SK-N-SH (cell line): Measurements from ENCODE around the gene EXOC1. TPM values are rescaled to one million over a fixed set of nuclear protein-coding genes. Genes with fewer than 3 reads are reported as not detected.
"Not testable (repeated sequence)": the region's sequence is repeated elsewhere in the genome, so short reads cannot be mapped to it uniquely, and the experiment has no call there.

Experiments
- CTCF ChIA-PET: fragments of 300-600, 350-600 bp; formaldehyde crosslinking; extraction: SDS; loops from one replicate; lab custom pipeline; 2021; lab: Yijun Ruan, JAX
- POLR2A ChIA-PET: fragments of 350-600 bp; sonication (Branson Sonifier 250); formaldehyde crosslinking; extraction: SDS; loops from one replicate; lab custom pipeline; 2020; ENCODE audit warnings: antibody characterized with exemption, inconsistent platforms; lab: Yijun Ruan, JAX
- DNase-seq: peaks from one replicate; pipeline ENCODE4 v3.0.0; 2012
- H2AFZ ChIP-seq: fragments of 200-600 bp; sonication (generic); 2 replicates; pipeline ENCODE4 v1.8.1; 2016; ENCODE audit warnings: antibody characterized with exemption, mild to moderate bottlenecking, low read depth
- H3F3A ChIP-seq: fragments of 200-600 bp; sonication (generic); replicated peaks from 2 replicates; pipeline ENCODE3; 2016; ENCODE audit warnings: antibody characterized with exemption, mild to moderate bottlenecking; ENCODE audit not compliant: insufficient read depth
- H3K27ac ChIP-seq, 2 experiments: fragments of 200-500 bp in 1 of 2; fragments of 200-600 bp in 1 of 2; sonication (Bioruptor generic) in 1 of 2; sonication (generic), shearing (Covaris generic) in 1 of 2; 2 replicates each; pipeline versions ENCODE4 v1.5.1 to v1.6.1; 2014 to 2016; ENCODE audit warnings: low read depth in 2 of 2, inconsistent platforms in 1 of 2, low read length in 1 of 2, mild to moderate bottlenecking in 1 of 2, mixed read lengths in 1 of 2
- H3K27me3 ChIP-seq: fragments of 200-600 bp; sonication (generic), shearing (Covaris generic); 2 replicates; pipeline ENCODE4 v1.6.1; 2016; ENCODE audit warnings: mixed run types; ENCODE audit not compliant: insufficient read depth
- H3K36me3 ChIP-seq, 2 experiments: fragments of 200-500 bp in 1 of 2; fragments of 200-600 bp in 1 of 2; sonication (Bioruptor generic) in 1 of 2; sonication (generic) in 1 of 2; replicated peaks in 1 of 2; 2 replicates each; pipeline versions ENCODE3 to v1.5.1; 2014 to 2016; ENCODE audit warnings: low read length in 1 of 2, mild to moderate bottlenecking in 1 of 2; ENCODE audit not compliant: insufficient read depth in 2 of 2, control insufficient read depth in 1 of 2
- H3K4me1 ChIP-seq, 2 experiments: fragments of 200-500 bp in 1 of 2; fragments of 200-600 bp in 1 of 2; sonication (Bioruptor generic) in 1 of 2; sonication (generic), shearing (Covaris generic) in 1 of 2; 2 replicates each; pipeline versions ENCODE4 v1.5.1 to v1.6.1; 2014 to 2016; ENCODE audit warnings: low read depth in 1 of 2, low read length in 1 of 2, mixed run types in 1 of 2; ENCODE audit not compliant: insufficient read depth in 2 of 2, control insufficient read depth in 1 of 2
- H3K4me2 ChIP-seq: fragments of 200-600 bp; sonication (generic), shearing (Covaris generic); 2 replicates; pipeline ENCODE4 v1.6.1; 2017; ENCODE audit warnings: mixed run types
- H3K4me3 ChIP-seq, 2 experiments: fragments of 200-500 bp in 1 of 2; fragments of 200-600 bp in 1 of 2; sonication (Bioruptor generic) in 1 of 2; sonication (generic), shearing (Covaris generic) in 1 of 2; 2 replicates each; pipeline versions ENCODE4 v1.5.1 to v1.8.1; 2014 to 2016; ENCODE audit warnings: low read depth in 2 of 2, inconsistent platforms in 1 of 2, low read length in 1 of 2, mild to moderate bottlenecking in 1 of 2, mixed read lengths in 1 of 2, moderate library complexity in 1 of 2
- H3K79me2 ChIP-seq: fragments of 200-600 bp; sonication (generic); 2 replicates; pipeline ENCODE4 v1.8.1; 2017; ENCODE audit warnings: mild to moderate bottlenecking; ENCODE audit not compliant: insufficient read depth
- H3K9ac ChIP-seq: fragments of 200-600 bp; sonication (generic); 2 replicates; pipeline ENCODE4 v1.6.1; 2017; ENCODE audit warnings: mixed run types
- H3K9me2 ChIP-seq: fragments of 200-600 bp; sonication (generic); 2 replicates; pipeline ENCODE4 v1.6.1; 2017; ENCODE audit warnings: mixed run types
- H3K9me3 ChIP-seq: fragments of 200-600 bp; sonication (generic); 2 replicates; pipeline ENCODE4 v1.6.1; 2017; ENCODE audit warnings: mixed run types, mild to moderate bottlenecking, moderate library complexity
- H4K20me1 ChIP-seq: fragments of 200-600 bp; sonication (generic); 2 replicates; pipeline ENCODE4 v1.6.1; 2017; ENCODE audit warnings: mild to moderate bottlenecking, mixed run types; ENCODE audit not compliant: insufficient read depth
- ELF1 ChIP-seq: IDR thresholded peaks from 2 replicates; pipeline ENCODE4 v1.4.0; 2012
- FOSL2 ChIP-seq: IDR thresholded peaks from 2 replicates; pipeline ENCODE4 v1.4.0; 2012; ENCODE audit warnings: low read depth, mild to moderate bottlenecking, moderate library complexity, borderline replicate concordance
- FOXJ3 ChIP-seq: sonication (generic); formaldehyde crosslinking; IDR thresholded peaks from 2 replicates; pipeline ENCODE4 v1.5.1; 2020; ENCODE audit warnings: mild to moderate bottlenecking, missing genetic modification reagents
- FOXM1 ChIP-seq: IDR thresholded peaks from 2 replicates; pipeline ENCODE4 v1.4.0; 2012; ENCODE audit warnings: low read depth, mild to moderate bottlenecking
- GABPA ChIP-seq: IDR thresholded peaks from 2 replicates; pipeline ENCODE4 v1.4.0; 2012; ENCODE audit warnings: low read depth, mild to moderate bottlenecking
- GATA2 ChIP-seq: sonication (generic); formaldehyde crosslinking; IDR thresholded peaks from 2 replicates; pipeline ENCODE4 v1.5.0; 2020; ENCODE audit warnings: mild to moderate bottlenecking, missing genetic modification reagents
- RCOR1 ChIP-seq: fragments of 150-350 bp; IDR thresholded peaks from 2 replicates; pipeline ENCODE4 v1.6.1; 2017; ENCODE audit warnings: antibody characterized with exemption, low read length
- SIN3A ChIP-seq: IDR thresholded peaks from 2 replicates; pipeline ENCODE4 v1.6.1; 2012; ENCODE audit warnings: low read depth, mild to moderate bottlenecking, low read length, moderate library complexity, borderline replicate concordance
- SMC3 ChIP-seq: IDR thresholded peaks from 2 replicates; pipeline ENCODE4 v1.6.1; 2012; ENCODE audit warnings: low read depth, low read length, improper control_type of control experiment
- WGBS: methylation state at CpG from one replicate; pipeline ENCODE4 v1.1.6; 2017; ENCODE audit warnings: low lambda C conversion rate; 5-methylcytosine and 5-hydroxymethylcytosine counted together
- polyA plus RNA-seq, 3 experiments: library from polyadenylated mRNA; depleted of rRNA; stranded (reverse); fragments of >200 nt; gene quantifications; 2 replicates each; pipeline ENCODE4 v1.2.3, GENCODE V29; 2012
- TF ChIP-seq, protein P1 (sequence below): fragments of 150-350 bp; IDR thresholded peaks from 2 replicates; pipeline ENCODE4 v1.6.1; 2017; ENCODE audit warnings: antibody characterized with exemption, low read length, low read depth, borderline replicate concordance
- TF ChIP-seq, protein P2 (sequence below): IDR thresholded peaks from 2 replicates; pipeline ENCODE4 v1.4.0; 2012; ENCODE audit warnings: low read depth, borderline replicate concordance
- TF ChIP-seq, protein P3 (sequence below): IDR thresholded peaks from 2 replicates; pipeline ENCODE4; 2012

The EXOC1 gene
- polyA plus RNA-seq, 1 of the 3 experiments (the other 2 are of a cell fraction): 13.5 TPM

DNA sequence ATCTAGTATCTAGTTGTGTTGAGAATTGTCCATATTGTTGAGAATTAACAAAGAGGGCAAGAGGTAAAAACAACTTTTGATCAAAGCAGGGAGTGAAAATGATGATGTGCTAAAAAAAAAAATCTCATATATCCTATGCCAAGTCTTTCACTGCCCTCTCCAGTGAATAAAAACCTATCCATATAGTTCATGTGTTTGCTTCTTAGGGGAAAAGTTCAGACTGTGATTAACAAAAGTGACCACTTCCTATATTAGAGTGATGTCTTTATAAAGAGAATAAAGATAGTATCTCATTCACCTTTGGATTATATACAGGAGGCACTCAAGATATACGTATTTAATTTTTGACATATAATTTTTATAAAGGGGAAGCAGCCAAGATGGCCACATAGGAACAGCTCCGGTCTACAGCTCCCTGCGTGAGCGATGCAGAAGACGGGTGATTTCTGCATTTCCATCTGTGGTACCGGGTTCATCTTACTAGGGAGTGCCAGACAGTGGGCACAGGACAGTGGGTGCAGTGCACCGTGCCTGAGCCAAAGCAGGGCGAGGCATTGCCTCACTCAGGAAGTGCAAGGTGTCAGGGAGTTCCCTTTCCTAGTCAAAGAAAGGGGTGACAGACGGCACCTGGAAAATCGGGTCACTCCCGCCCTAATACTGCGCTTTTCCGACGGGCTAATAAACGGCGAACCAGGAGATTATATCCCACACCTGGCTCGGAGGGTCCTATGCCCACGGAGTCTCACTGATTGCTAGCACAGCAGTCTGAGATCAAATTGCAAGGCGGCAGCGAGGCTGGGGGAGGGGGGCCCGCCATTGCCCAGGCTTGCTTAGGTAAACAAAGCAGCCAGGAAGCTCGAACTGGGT, 11.8 kb upstream of the EXOC1 start:
- DNase-seq, H3K4me3 ChIP-seq, H3K4me2 ChIP-seq, H4K20me1 ChIP-seq, H3K9ac ChIP-seq, H2AFZ ChIP-seq, H3K36me3 ChIP-seq, H3K9me3 ChIP-seq, H3F3A ChIP-seq, CTCF ChIA-PET, POLR2A ChIA-PET, H3K9me2 ChIP-seq, H3K79me2 ChIP-seq, H3K27me3 ChIP-seq, H3K27ac ChIP-seq, H3K4me1 ChIP-seq: not testable (repeated sequence)
- whole genome bisulfite sequencing: 76% methylated on average over 18 of the region's 22 CpGs

DNA sequence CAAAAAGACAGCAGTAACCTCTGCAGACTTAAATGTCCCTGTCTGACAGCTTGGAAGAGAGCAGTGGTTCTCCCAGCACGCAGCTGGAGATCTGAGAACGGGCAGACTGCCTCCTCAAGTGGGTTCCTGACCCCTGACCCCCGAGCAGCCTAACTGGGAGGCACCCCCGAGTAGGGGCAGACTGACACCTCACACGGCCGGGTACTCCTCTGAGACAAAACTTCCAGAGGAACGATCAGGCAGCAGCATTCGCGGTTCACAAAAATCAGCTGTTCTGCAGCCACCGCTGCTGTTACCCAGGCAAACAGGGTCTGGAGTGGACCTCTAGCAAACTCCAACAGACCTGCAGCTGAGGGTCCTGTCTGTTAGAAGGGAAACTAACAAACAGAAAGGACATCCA, 11.1 kb upstream of the EXOC1 start:
- H3K36me3 ChIP-seq, H3K4me2 ChIP-seq, H3K4me3 ChIP-seq, H3F3A ChIP-seq, H2AFZ ChIP-seq, POLR2A ChIA-PET, H3K27me3 ChIP-seq, H3K79me2 ChIP-seq, H4K20me1 ChIP-seq, CTCF ChIA-PET, DNase-seq, H3K27ac ChIP-seq, H3K4me1 ChIP-seq, H3K9ac ChIP-seq, H3K9me3 ChIP-seq, H3K9me2 ChIP-seq: not testable (repeated sequence)
- WGBS: 18% methylated on average over 3 of the region's 10 CpGs

DNA sequence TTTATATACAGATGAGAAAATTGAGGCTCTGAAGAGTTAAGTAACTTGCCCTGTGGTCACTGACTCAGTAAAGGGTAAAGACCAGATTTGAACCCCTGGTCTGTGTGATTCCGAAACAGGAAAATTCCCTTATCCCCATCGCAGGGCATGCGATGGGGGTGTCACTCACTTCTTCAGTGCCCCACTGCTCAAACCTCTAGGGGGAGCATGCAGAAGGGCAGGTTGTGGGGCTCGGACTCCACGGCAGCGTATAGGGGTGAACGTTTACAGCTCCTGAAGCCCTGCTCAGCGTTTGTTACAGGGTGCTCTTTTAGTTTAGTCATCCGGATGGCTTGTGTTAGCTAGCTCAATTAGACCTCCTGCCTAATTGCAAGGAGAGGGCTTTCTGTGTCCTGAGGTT, 3.7 kb upstream of the EXOC1 start:
- TF ChIP-seq SIN3A: no peak
- TF ChIP-seq, all 33 proteins: peak for 0
- CTCF ChIA-PET: no interaction called here
- H3K27ac ChIP-seq: no peak overlapping the region
- no peaks in the 10 kb centered on the region for H3K9me2 ChIP-seq
- H3K4me3 ChIP-seq: no peak overlapping the region
- no peaks in the 10 kb centered on the region for H3K36me3 ChIP-seq
- H3K4me1 ChIP-seq: peaks cover 0 to 5% of the 10 kb centered on the region in 2 experiments; a peak in 2 of 4 replicates
- H4K20me1 ChIP-seq: no peaks in the 10 kb centered on the region
- no peak overlapping the region for H2AFZ ChIP-seq
- H3K9ac ChIP-seq: no peak overlapping the region
- H3F3A ChIP-seq: no peaks in the 10 kb centered on the region
- DNase-seq: no peak
- H3K27me3 ChIP-seq: no peaks in the 10 kb centered on the region
- no peaks in the 10 kb centered on the region for H3K9me3 ChIP-seq
- WGBS: 73% methylated on average over 8 of the region's 9 CpGs
- H3K79me2 ChIP-seq: peaks cover 12% of the 10 kb centered on the region
- no peak overlapping the region for H3K4me2 ChIP-seq
- POLR2A ChIA-PET: no interaction called here

DNA sequence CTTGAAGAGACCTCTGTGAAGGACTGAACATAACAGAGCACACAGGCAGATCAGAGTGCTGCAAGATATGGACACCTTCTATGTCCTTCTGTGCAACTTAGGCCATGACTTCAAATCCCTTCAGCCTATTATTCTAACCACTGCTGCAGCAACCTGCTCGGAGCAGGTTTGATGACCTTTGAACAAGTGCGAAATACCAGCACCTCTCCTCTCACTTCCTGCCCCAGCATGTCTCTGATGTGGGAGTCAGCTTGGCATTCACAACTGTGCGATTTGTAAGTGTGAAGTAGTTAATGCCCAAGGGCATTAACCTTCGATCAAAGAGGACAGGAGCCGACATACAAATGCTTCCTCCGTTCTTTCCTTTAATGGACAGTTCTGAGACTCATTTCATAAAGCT, 1.6 kb upstream of the EXOC1 start:
- no peak overlapping the region for H3K27ac ChIP-seq
- H3K79me2 ChIP-seq: peaks cover 32% of the 10 kb centered on the region
- peaks cover 0 to 7% of the 10 kb centered on the region in 2 experiments; a peak in 2 of 4 replicates for H3K4me1 ChIP-seq
- no peak overlapping the region for H3K4me2 ChIP-seq
- WGBS: 71% methylated on average over 6 of the region's 6 CpGs
- H3K36me3 ChIP-seq: peaks cover 0 to 3% of the 10 kb centered on the region in 2 experiments
- H2AFZ ChIP-seq: no peak overlapping the region
- CTCF ChIA-PET: interaction anchor here (1.8 kb wide), 1 partner anchor 14 kb away, joined by 4 read pairs; no protein-coding TSS in a partner anchor
- H3K4me3 ChIP-seq: no peak overlapping the region
- H3K9me2 ChIP-seq: no peaks in the 10 kb centered on the region
- no peaks in the 10 kb centered on the region for H3F3A ChIP-seq
- no peaks in the 10 kb centered on the region for H4K20me1 ChIP-seq
- no peaks in the 10 kb centered on the region for H3K27me3 ChIP-seq
- no peak overlapping the region for H3K9ac ChIP-seq
- POLR2A ChIA-PET: no interaction called here
- no peak for DNase-seq
- H3K9me3 ChIP-seq: no peaks in the 10 kb centered on the region
- TF ChIP-seq, protein P1, sequence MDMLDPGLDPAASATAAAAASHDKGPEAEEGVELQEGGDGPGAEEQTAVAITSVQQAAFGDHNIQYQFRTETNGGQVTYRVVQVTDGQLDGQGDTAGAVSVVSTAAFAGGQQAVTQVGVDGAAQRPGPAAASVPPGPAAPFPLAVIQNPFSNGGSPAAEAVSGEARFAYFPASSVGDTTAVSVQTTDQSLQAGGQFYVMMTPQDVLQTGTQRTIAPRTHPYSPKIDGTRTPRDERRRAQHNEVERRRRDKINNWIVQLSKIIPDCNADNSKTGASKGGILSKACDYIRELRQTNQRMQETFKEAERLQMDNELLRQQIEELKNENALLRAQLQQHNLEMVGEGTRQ: no peak
- TF ChIP-seq FOXJ3 (no peak), RCOR1 (no peak), SMC3 (no peak), FOSL2 (no peak), GABPA (no peak), ELF1 (no peak), FOXM1 (no peak), GATA2 (CRISPR knock-in tag) (no peak)
- TF ChIP-seq, protein P2, sequence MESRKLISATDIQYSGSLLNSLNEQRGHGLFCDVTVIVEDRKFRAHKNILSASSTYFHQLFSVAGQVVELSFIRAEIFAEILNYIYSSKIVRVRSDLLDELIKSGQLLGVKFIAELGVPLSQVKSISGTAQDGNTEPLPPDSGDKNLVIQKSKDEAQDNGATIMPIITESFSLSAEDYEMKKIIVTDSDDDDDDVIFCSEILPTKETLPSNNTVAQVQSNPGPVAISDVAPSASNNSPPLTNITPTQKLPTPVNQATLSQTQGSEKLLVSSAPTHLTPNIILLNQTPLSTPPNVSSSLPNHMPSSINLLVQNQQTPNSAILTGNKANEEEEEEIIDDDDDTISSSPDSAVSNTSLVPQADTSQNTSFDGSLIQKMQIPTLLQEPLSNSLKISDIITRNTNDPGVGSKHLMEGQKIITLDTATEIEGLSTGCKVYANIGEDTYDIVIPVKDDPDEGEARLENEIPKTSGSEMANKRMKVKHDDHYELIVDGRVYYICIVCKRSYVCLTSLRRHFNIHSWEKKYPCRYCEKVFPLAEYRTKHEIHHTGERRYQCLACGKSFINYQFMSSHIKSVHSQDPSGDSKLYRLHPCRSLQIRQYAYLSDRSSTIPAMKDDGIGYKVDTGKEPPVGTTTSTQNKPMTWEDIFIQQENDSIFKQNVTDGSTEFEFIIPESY: no peak
- TF ChIP-seq, protein P3, sequence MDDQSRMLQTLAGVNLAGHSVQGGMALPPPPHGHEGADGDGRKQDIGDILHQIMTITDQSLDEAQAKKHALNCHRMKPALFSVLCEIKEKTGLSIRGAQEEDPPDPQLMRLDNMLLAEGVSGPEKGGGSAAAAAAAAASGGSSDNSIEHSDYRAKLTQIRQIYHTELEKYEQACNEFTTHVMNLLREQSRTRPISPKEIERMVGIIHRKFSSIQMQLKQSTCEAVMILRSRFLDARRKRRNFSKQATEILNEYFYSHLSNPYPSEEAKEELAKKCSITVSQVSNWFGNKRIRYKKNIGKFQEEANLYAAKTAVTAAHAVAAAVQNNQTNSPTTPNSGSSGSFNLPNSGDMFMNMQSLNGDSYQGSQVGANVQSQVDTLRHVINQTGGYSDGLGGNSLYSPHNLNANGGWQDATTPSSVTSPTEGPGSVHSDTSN: no peak
